HL-60 (cell line): ENCODE data around the gene HCFC1R1.

Experiments
- DNase-seq, 2 experiments: peaks; one replicate each; pipeline ENCODE4 v3.0.0-alpha.2; 2010 to 2020; ENCODE audit warnings: low read depth in 1 of 2, low spot score in 1 of 2
- H3K27ac ChIP-seq: fragments of 250-450 bp; sonication (Bioruptor Pico); replicated peaks from 2 replicates; pipeline ENCODE4 v1.5.1; 2020; ENCODE audit warnings: mild to moderate bottlenecking, moderate library complexity
- H3K27me3 ChIP-seq: fragments of 250-450 bp; sonication (Bioruptor Pico); 2 replicates; pipeline ENCODE4 v1.5.1; 2021; ENCODE audit warnings: mild to moderate bottlenecking, moderate library complexity; ENCODE audit not compliant: insufficient read depth, poor library complexity, severe bottlenecking
- H3K4me3 ChIP-seq: replicated peaks from 2 replicates; pipeline ENCODE4 v1.5.1; 2011; ENCODE audit warnings: mild to moderate bottlenecking, control low read depth, low read length; ENCODE audit not compliant: insufficient read depth
- CTCF ChIP-seq: IDR thresholded peaks from one replicate; pipeline ENCODE4 v1.5.1; 2011; ENCODE audit warnings: low read length, control low read depth, inconsistent platforms; ENCODE audit not compliant: insufficient read depth
- GABPA ChIP-seq: IDR thresholded peaks from 2 replicates; pipeline ENCODE4 v1.6.1; 2012; ENCODE audit warnings: low read depth
- POLR2AphosphoS5 ChIP-seq: IDR thresholded peaks from 2 replicates; pipeline ENCODE4 v1.6.1; 2012; ENCODE audit warnings: low read depth
- REST ChIP-seq: IDR thresholded peaks from 2 replicates; pipeline ENCODE4 v1.6.1; 2012; ENCODE audit warnings: low read depth; ENCODE audit not compliant: insufficient replicate concordance
- SPI1 ChIP-seq: IDR thresholded peaks from 2 replicates; pipeline ENCODE4 v1.6.1; 2012; ENCODE audit warnings: low read depth, mild to moderate bottlenecking, borderline replicate concordance

The HCFC1R1 gene

DNA sequence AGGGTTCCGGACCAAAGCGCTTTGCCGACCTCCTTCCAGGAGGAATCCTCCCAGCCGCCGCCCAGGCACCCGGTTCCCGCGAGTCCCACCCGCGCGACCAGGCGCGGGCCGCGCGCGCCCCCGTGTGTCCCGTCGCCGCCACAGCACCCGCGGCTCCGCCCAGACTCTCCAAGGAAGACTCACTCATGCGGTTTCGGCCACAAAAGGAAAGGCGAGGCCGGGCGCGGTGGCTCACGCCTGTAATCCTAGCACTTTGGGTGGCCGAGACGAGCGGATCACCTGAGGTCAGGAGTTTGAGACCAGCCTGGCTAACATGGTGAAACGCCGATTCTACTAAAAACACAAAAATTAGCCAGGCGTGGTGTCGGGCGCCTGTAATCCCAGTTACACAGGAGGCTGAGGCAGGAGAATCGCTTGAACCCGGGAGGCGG is 40.0 kb downstream of the HCFC1R1 start:
- peak overlapping the region; percentile 22 for H3K4me3 ChIP-seq
- H3K27me3 ChIP-seq: no peaks in the 10 kb centered on the region
- no peak overlapping the region for H3K27ac ChIP-seq
- DNase-seq: peak in 1 of 2 experiments; percentile 81
- TF ChIP-seq CTCF: peak; percentile 68
- TF ChIP-seq GABPA: no peak
- no peak for TF ChIP-seq SPI1
- no peak for TF ChIP-seq REST
- no peak for TF ChIP-seq POLR2AphosphoS5

- Histone ChIP-seq H3K27ac (no peak overlapping the region), H3K27me3 (no peaks in the 10 kb centered on the region), H3K4me3 (no peak overlapping the region)
- no peak for TF ChIP-seq CTCF
- TF ChIP-seq REST: no peak
- TF ChIP-seq SPI1: no peak
- TF ChIP-seq GABPA: no peak
- TF ChIP-seq POLR2AphosphoS5: no peak
- no peak for DNase-seq
These were observed 41.3 kb downstream of the HCFC1R1 start for GRCh38 chr16:2982402-2982801.

DNA sequence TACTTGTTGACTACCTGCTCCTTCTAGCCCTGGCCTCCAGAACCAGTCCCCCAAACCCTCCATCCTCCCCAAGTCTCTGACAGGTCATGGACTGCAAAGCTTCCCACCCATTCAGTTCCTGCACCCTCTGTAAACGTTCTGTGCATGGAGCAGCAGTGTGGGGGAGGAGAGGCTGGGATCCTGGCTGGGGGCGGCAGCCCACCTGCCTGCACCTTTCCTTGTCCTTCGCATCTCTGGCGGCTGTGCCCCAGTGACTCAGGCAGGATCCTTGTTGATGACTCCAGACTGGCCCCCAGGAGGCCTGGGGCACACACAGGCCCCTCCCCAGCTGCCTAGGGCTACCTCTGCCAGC is 41.9 kb downstream of the HCFC1R1 start:
- TF ChIP-seq SPI1 (no peak), REST (no peak)
- H3K27ac ChIP-seq: no peak overlapping the region
- H3K27me3 ChIP-seq: no peaks in the 10 kb centered on the region
- no peak for DNase-seq
- no peak overlapping the region for H3K4me3 ChIP-seq
